Skeletal muscle tissue (tissue), 4 donors: Measurements from ENCODE around the gene ZNF646. TPM values are rescaled to one million over a fixed set of nuclear protein-coding genes. Genes with fewer than 3 reads are reported as not detected.
"Not testable (repeated sequence)": the region's sequence is repeated elsewhere in the genome, so short reads cannot be mapped to it uniquely, and the experiment has no call there.

Experiments
- H3K27ac ChIP-seq: one replicate; pipeline ENCODE4 v1.7.0; 2013; ENCODE audit warnings: mild to moderate bottlenecking, low read depth, low read length, inconsistent platforms
- H3K27me3 ChIP-seq, 3 donors: one replicate each; pipeline ENCODE4 v1.7.0; 2013; ENCODE audit warnings: low read length in 3 of 3; ENCODE audit not compliant: control insufficient read depth in 3 of 3, insufficient read depth in 3 of 3
- H3K36me3 ChIP-seq, 3 donors: one replicate each; pipeline ENCODE4 v1.7.0; 2013; ENCODE audit warnings: low read length in 3 of 3; ENCODE audit not compliant: control insufficient read depth in 3 of 3, insufficient read depth in 3 of 3
- H3K4me1 ChIP-seq, 3 donors: one replicate each; pipeline ENCODE4 v1.7.0; 2013; ENCODE audit warnings: low read length in 3 of 3, mild to moderate bottlenecking in 3 of 3; ENCODE audit not compliant: control insufficient read depth in 3 of 3, insufficient read depth in 3 of 3
- H3K4me3 ChIP-seq, 3 donors: one replicate each; pipeline ENCODE4 v1.7.0; 2013; ENCODE audit warnings: low read length in 3 of 3
- H3K9ac ChIP-seq, 3 donors: one replicate each; pipeline ENCODE4 v1.7.0; 2013; ENCODE audit warnings: low read length in 3 of 3, mild to moderate bottlenecking in 3 of 3, moderate library complexity in 2 of 3, low read depth in 1 of 3
- H3K9me3 ChIP-seq, 3 donors: one replicate each; pipeline ENCODE4 v1.7.0; 2013; ENCODE audit warnings: low read length in 3 of 3; ENCODE audit not compliant: control insufficient read depth in 3 of 3
- total RNA-seq: library from RNA; depleted of rRNA; stranded (reverse); fragments of >200 nt; gene quantifications from one replicate; pipeline ENCODE4 v1.2.3, GENCODE V29; 2014
- donor health status: Osteomylitis.

ZNF646 gene
- total RNA-seq, 1 donor from 2014 or later: 9.4 TPM

- H3K36me3 ChIP-seq: peaks cover 16 to 26% (median 18%) of the 10 kb centered on the region in 3 donors
- H3K4me3 ChIP-seq: no peak overlapping the region
- no peaks in the 10 kb centered on the region for H3K9me3 ChIP-seq
- H3K4me1 ChIP-seq: peaks cover 10 to 19% (median 16%) of the 10 kb centered on the region in 3 donors
- no peak overlapping the region for H3K27ac ChIP-seq
- no peak overlapping the region for H3K9ac ChIP-seq
- no peaks in the 10 kb centered on the region for H3K27me3 ChIP-seq
Measured at GRCh38 chr16:31090540-31090939, 16.3 kb downstream of the ZNF646 start.

GRCh38 chr16:31092330-31092729 lies 18.1 kb downstream of the ZNF646 start:
- Histone ChIP-seq H3K27ac (no peak overlapping the region), H3K4me1 (peaks cover 10 to 20% (median 16%) of the 10 kb centered on the region in 3 donors), H3K27me3 (no peaks in the 10 kb centered on the region), H3K9me3 (no peaks in the 10 kb centered on the region), H3K4me3 (no peak overlapping the region), H3K9ac (no peak overlapping the region), H3K36me3 (peaks cover 16 to 19% (median 18%) of the 10 kb centered on the region in 3 donors)

- Histone ChIP-seq H3K4me1 (peaks cover 10 to 20% (median 16%) of the 10 kb centered on the region in 3 donors), H3K9ac (peak overlapping the region; percentile 36 to 93 (median 82)), H3K9me3 (no peaks in the 10 kb centered on the region), H3K36me3 (peaks cover 16 to 18% (median 18%) of the 10 kb centered on the region in 3 donors), H3K4me3 (peak overlapping the region; percentile 35 to 95 (median 48)), H3K27ac (no peak overlapping the region), H3K27me3 (no peaks in the 10 kb centered on the region)
Measured at GRCh38 chr16:31093132-31093703, 19.0 kb downstream of the ZNF646 start.

- Histone ChIP-seq H3K27ac (peak overlapping the region; percentile 86), H3K9me3 (no peaks in the 10 kb centered on the region), H3K4me3 (peak overlapping the region; percentile 94 to 95 (median 95)), H3K36me3 (peaks cover 12 to 14% (median 13%) of the 10 kb centered on the region in 3 donors), H3K4me1 (peaks cover 10 to 20% (median 16%) of the 10 kb centered on the region in 3 donors), H3K9ac (peak overlapping the region; percentile 82 to 94 (median 93)), H3K27me3 (no peaks in the 10 kb centered on the region)
Measured at GRCh38 chr16:31094088-31094423, 19.8 kb downstream of the ZNF646 start.

- H3K36me3 ChIP-seq: peaks cover 10 to 12% (median 12%) of the 10 kb centered on the region in 3 donors
- H3K9me3 ChIP-seq: no peaks in the 10 kb centered on the region
- H3K27me3 ChIP-seq: no peaks in the 10 kb centered on the region
Measured at GRCh38 chr16:31094424-31095120, 20.4 kb downstream of the ZNF646 start, which contains the start of gene VKORC1. TSS of gene VKORC1 (minus strand) at chr16:31094797. CDS start at chr16:31094729, 68 bp downstream.

GRCh38 chr16:31099860-31100638 lies 25.8 kb downstream of the ZNF646 start:
- H3K36me3 ChIP-seq: no peaks in the 10 kb centered on the region
- H3K27me3 ChIP-seq: no peaks in the 10 kb centered on the region
- no peak overlapping the region for H3K27ac ChIP-seq
- no peak overlapping the region for H3K4me3 ChIP-seq
- H3K9me3 ChIP-seq: no peaks in the 10 kb centered on the region
- H3K4me1 ChIP-seq: peaks cover 0 to 6% (median 4%) of the 10 kb centered on the region in 3 donors
- no peak overlapping the region for H3K9ac ChIP-seq

More at GRCh38 chr16:31094424-31095120, 20.4 kb downstream of the ZNF646 start, which contains the start of gene VKORC1:
- H3K27ac ChIP-seq: peak within 1 kb of the TSS; percentile 86
- peaks cover 10 to 20% (median 16%) of the 10 kb centered on the region in 3 donors for H3K4me1 ChIP-seq
- peak within 1 kb of the TSS; percentile 82 to 94 (median 93) for H3K9ac ChIP-seq
- H3K4me3 ChIP-seq: peak within 1 kb of the TSS; percentile 94 to 95 (median 95)

GRCh38 chr16:31100876-31101641 lies 26.8 kb downstream of the ZNF646 start:
- H3K27ac ChIP-seq, H3K4me1 ChIP-seq, H3K9ac ChIP-seq, H3K36me3 ChIP-seq, H3K27me3 ChIP-seq, H3K4me3 ChIP-seq, H3K9me3 ChIP-seq: not testable (repeated sequence)

GRCh38 chr16:31105677-31106213 lies 31.5 kb downstream of the ZNF646 start:
- Histone ChIP-seq H3K4me3 (peak overlapping the region in 2 of 3 donors; percentile 59 to 61), H3K9ac (peak overlapping the region in 2 of 3 donors; percentile 51 to 62), H3K36me3 (peaks cover 16% of the 10 kb centered on the region in 3 donors), H3K27ac (peak overlapping the region; percentile 58), H3K27me3 (no peaks in the 10 kb centered on the region), H3K9me3 (no peaks in the 10 kb centered on the region), H3K4me1 (peaks cover 24 to 34% (median 28%) of the 10 kb centered on the region in 3 donors)
